GM12873 (cell line): ENCODE data around the gene IL20RA.

Source experiments
- TF ChIP-seq, protein P1 (sequence below): IDR thresholded peaks from 2 replicates; pipeline ENCODE4 v1.5.1; 2012; ENCODE audit warnings: low read depth, mild to moderate bottlenecking, moderate library complexity, low read length, control low read depth; ENCODE audit not compliant: insufficient read depth; ENCODE audit errors: missing control alignments

The IL20RA gene, protein sequence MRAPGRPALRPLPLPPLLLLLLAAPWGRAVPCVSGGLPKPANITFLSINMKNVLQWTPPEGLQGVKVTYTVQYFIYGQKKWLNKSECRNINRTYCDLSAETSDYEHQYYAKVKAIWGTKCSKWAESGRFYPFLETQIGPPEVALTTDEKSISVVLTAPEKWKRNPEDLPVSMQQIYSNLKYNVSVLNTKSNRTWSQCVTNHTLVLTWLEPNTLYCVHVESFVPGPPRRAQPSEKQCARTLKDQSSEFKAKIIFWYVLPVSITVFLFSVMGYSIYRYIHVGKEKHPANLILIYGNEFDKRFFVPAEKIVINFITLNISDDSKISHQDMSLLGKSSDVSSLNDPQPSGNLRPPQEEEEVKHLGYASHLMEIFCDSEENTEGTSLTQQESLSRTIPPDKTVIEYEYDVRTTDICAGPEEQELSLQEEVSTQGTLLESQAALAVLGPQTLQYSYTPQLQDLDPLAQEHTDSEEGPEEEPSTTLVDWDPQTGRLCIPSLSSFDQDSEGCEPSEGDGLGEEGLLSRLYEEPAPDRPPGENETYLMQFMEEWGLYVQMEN

DNA sequence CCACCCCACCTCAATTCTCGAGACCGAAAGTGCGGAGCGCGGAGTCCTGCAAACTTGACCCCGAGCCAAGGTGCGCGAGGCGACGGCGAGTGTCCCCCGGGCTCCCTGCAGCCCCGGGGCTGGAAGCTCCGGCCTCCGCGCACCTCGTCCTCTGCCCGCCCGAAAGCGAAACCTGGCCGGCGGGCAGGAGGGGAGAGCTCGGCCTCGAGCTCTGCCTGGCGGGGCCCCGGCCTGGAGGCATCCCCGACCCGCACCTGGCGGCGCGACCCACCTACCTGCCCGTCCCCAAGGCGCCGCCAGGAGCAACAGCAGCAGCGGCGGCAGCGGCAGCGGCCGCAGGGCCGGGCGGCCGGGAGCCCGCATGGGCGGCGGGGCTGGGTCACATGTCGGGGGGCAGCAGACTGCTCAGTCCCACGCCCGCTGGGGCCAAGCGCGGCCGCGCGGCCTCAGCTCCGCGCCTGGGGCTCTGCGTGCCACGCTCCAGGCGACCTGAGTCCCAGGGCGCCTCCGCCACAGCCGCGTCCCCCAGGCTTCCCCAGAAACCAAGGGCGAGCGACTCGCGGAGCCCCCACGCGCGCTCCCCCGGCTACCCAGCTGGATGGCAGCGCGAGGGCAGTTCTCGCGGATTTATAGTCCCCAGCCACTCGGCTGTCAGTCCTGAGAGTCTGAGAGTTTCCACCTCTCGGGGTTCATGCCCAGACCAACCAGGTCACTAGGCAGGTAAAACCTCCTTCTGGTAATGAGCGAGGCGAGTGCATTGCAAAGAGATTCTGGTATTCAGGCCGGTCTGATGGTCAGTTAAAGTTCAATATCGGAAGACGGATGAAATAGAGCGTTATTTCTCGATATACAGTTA is at the start of gene IL20RA:
Gene IL20RA (minus strand): TSS at position 600 of the 856 bp plus-strand sequence. CDS start 237 bp downstream, at position 363.
- TF ChIP-seq, protein P1, sequence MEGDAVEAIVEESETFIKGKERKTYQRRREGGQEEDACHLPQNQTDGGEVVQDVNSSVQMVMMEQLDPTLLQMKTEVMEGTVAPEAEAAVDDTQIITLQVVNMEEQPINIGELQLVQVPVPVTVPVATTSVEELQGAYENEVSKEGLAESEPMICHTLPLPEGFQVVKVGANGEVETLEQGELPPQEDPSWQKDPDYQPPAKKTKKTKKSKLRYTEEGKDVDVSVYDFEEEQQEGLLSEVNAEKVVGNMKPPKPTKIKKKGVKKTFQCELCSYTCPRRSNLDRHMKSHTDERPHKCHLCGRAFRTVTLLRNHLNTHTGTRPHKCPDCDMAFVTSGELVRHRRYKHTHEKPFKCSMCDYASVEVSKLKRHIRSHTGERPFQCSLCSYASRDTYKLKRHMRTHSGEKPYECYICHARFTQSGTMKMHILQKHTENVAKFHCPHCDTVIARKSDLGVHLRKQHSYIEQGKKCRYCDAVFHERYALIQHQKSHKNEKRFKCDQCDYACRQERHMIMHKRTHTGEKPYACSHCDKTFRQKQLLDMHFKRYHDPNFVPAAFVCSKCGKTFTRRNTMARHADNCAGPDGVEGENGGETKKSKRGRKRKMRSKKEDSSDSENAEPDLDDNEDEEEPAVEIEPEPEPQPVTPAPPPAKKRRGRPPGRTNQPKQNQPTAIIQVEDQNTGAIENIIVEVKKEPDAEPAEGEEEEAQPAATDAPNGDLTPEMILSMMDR, result no peak

DNA sequence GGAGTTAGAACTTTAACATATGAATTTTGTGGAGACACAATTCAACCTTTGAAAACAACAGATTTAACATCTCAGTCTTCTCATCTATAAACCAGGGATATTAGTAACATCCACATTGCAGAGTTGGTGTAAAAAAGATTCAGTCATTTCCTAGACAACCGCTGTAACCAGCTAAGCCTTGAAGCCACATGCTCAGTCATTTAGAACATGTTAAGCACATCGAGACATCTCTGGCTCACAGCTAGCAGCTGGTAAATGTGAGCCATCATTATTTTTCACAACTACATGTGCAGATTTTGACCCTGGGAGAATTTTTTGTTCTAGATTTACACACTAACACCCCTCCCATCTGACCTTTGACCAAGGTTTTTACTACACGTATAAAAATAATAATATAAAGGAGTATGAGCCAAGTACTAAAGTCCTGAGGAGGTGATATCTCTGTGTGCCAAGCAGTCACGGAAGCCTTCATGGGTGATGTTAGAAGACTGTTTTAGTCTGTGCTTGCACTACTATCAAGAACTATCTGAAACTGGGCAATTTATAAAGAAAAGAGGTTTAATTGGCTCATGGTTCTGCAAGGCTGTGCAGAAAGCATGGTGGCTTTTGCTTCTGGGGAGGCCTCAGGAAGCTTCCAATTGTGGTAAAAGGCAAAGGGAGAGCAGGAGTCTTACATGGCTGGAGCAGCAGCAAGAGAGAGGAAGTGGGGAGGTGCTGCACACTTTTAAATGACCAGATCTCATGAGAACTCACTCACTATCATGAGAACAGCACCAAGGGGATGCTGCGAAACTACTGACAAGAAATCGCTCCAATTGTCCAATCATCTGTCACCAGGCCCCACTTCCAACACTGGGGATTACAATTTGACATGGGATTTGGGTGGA is 48.7 kb upstream of the IL20RA start:
- TF ChIP-seq, protein P1, result no peak

DNA sequence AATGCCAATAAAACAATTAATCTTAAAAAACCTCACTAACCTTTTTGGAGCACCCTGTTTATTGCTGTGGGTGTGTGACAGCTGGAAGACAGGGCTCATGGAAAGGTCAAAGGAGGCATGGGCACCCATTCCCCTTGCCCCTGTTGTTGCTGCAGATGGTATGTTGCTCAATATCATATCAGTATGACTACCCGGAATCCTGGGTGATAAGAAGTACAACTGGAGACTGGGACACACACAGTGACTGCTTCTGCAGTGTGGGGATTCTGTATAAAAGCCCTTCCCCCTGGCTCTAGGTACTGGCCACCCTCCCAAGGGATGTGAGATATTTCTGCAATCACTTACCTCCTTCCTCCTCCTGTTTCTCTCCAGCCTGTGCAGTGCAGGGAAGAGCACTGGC is 47.3 kb upstream of the IL20RA start:
- TF ChIP-seq, protein P1, result no peak

DNA sequence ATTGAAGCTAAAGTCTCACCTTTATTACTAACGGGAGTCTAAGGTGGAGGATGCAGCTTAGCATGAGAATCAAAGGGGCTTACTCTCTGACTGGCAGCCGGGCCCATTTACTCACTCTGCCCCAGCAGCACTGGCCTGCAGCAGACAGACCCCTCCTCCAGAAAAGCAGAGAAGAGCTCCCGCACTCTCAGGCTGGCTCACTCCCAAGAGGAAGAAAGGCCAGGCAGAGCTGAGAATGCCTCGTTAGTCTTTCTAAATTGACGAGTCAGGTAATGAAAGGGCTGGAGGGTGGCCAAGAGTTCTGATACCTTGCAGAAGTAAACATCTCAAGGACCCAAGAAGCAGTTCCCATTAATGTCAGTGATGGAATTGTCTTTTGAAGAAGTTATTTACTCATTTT is 44.5 kb upstream of the IL20RA start:
- TF ChIP-seq, protein P1, result no peak

DNA sequence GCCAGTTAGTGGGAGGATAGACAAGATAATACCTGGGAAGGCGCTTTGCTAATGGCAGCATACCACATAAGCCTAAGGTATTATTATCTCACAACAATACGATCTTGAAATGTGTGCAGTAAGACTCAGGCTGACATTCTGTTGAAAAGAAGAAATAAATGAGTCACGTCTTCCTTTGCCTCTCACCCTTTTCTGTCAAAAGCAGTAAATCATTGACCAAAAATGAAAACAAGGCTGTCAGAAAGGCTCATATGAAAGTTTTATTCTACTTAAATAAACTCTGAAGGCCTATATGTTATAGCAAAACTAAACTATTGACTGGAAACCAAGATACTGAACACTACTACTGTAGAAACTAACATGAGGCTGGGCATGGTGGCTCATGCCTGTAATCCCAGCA is 43.1 kb upstream of the IL20RA start:
- TF ChIP-seq, protein P1, result no peak

DNA sequence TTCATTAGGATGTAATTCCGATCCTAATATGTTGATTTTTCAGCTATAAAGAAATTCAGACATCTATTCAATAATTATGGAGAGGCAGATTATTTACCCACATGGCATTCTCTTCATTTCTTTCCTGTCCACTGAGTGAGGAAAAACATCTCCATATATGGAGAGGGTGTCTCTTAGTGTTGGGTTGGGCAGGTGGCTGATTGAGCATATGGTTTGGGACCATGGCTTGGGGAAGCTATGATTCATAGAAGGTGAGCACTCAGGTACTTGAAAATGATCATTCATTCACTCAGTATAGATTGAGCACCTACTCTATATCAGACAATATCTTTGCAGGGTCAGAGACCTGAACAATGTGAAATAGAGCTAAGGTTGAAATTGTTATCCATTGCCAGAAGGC is 41.3 kb upstream of the IL20RA start:
- TF ChIP-seq, protein P1, result no peak
